Measurements from ENCODE around the gene PDGFA.

DNA sequence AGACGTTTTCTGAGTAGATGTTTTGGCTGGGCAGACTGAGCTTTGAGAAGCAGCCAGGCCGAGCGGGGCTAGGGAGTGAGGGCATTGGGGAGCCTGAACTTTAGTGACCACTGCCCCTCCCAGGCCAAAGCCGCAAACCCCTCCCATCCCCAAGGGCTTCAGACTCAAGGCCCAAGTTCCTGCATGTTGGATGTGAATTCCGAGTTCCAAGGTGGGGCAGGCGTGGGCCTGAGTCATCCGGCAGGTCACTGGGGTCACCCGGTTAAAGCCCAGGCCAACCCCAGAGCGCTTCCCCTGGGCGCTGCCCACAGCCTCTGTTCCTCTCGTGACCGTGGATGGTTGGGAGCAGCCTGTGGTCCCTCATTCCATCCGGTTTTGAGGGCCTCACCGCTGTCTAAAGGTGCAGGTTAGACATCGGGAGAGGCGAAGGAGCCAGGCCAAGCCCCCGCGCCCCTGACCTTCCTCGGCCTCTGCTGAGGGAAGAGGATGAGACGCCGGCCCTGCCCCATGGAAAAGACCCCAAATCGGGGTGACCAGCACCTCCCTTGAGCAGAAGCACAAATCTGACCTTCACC, 6.9 kb upstream of the PDGFA start:
- TF ChIP-seq, protein P1, sequence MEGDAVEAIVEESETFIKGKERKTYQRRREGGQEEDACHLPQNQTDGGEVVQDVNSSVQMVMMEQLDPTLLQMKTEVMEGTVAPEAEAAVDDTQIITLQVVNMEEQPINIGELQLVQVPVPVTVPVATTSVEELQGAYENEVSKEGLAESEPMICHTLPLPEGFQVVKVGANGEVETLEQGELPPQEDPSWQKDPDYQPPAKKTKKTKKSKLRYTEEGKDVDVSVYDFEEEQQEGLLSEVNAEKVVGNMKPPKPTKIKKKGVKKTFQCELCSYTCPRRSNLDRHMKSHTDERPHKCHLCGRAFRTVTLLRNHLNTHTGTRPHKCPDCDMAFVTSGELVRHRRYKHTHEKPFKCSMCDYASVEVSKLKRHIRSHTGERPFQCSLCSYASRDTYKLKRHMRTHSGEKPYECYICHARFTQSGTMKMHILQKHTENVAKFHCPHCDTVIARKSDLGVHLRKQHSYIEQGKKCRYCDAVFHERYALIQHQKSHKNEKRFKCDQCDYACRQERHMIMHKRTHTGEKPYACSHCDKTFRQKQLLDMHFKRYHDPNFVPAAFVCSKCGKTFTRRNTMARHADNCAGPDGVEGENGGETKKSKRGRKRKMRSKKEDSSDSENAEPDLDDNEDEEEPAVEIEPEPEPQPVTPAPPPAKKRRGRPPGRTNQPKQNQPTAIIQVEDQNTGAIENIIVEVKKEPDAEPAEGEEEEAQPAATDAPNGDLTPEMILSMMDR (IDR thresholded peaks at IDR 0.05 in 4 of 5, conservative IDR thresholded peaks at IDR 0.05 in 1 of 5) = no peak
- TF ChIP-seq POLR2A (IDR thresholded peaks at IDR 0.05) = no peak
